GM12878 (cell line): Measurements from ENCODE around the gene RBMS3. TPM values are rescaled to one million over a fixed set of nuclear protein-coding genes. Genes with fewer than 3 reads are reported as not detected.

Source experiments
- ATAC-seq: fragments of 200-7000 bp; cut with Tn5 transposase; 3 replicates; pipeline ENCODE4 v1.9.1; 2020; ENCODE audit warnings: mild to moderate bottlenecking, moderate library complexity
- BruUV-seq: library from RNA; stranded (reverse); fragments of 400-500 nt; replicated peaks from 2 replicates; lab custom pipeline; 2021; lab: Mats Ljungman, UMichigan
- CTCF ChIA-PET: fragments of 300-600 bp; sonication (Branson Sonifier 250); formaldehyde crosslinking; extraction: SDS; loops from one replicate; lab custom pipeline; 2021; ENCODE audit warnings: inconsistent platforms; lab: Yijun Ruan, JAX
- POLR2A ChIA-PET: fragments of 350-600 bp; formaldehyde crosslinking; extraction: SDS; loops from one replicate; lab custom pipeline; 2021; ENCODE audit warnings: inconsistent platforms; lab: Charles Lee
- RAD21 ChIA-PET: fragments of 300-600 bp; sonication (Branson Sonifier 250); formaldehyde crosslinking; loops from one replicate; lab custom pipeline; 2023; ENCODE audit warnings: antibody characterized with exemption; ENCODE audit not compliant: unreplicated experiment; lab: Charles Lee
- SMC1A ChIA-PET: fragments of 300-600 bp; sonication (Branson Sonifier 250); formaldehyde crosslinking; loops from one replicate; lab custom pipeline; 2023; ENCODE audit not compliant: unreplicated experiment, uncharacterized antibody; lab: Charles Lee
- DNase-seq: peaks from one replicate; pipeline ENCODE4 v3.0.0-alpha.2; 2011; ENCODE audit warnings: low read depth, low spot score
- FAIRE-seq: peaks from 3 replicates; lab custom pipeline; 2011; peaks lifted over from hg19 to GRCh38; lab: Jason Lieb, UNC
- H2AFZ ChIP-seq: 2 replicates; pipeline ENCODE4 v1.6.0; 2011; ENCODE audit warnings: low read depth, low read length, control low read depth; ENCODE audit not compliant: control insufficient read depth
- H3K27ac ChIP-seq: 2 replicates; pipeline ENCODE4 v1.5.1; 2011; ENCODE audit warnings: control low read depth; ENCODE audit not compliant: control insufficient read depth, insufficient read depth
- H3K27me3 ChIP-seq, 2 experiments: replicated peaks in 1 of 2; 2 replicates each; pipeline versions ENCODE4 v1.6.0 to v1.6.1; 2011; ENCODE audit warnings: low read length in 1 of 2; ENCODE audit not compliant: control insufficient read depth in 2 of 2, insufficient read depth in 2 of 2
- H3K36me3 ChIP-seq, 2 experiments: 2 replicates each; pipeline ENCODE4 v1.5.1; 2011; ENCODE audit warnings: low read length in 1 of 2; ENCODE audit not compliant: control insufficient read depth in 2 of 2, insufficient read depth in 2 of 2
- H3K4me1 ChIP-seq: 2 replicates; pipeline ENCODE4 v1.6.1; 2011; ENCODE audit warnings: mild to moderate bottlenecking, low read length, moderate library complexity, mixed read lengths; ENCODE audit not compliant: control insufficient read depth, insufficient read depth
- H3K4me2 ChIP-seq: 2 replicates; pipeline ENCODE4 v1.6.0; 2011; ENCODE audit warnings: control low read depth; ENCODE audit not compliant: control insufficient read depth, insufficient read depth
- H3K4me3 ChIP-seq: fragments of 200-600 bp; sonication (generic); 2 replicates; pipeline ENCODE4 v1.5.1; 2016
- H3K79me2 ChIP-seq: 2 replicates; pipeline ENCODE4 v1.6.0; 2011; ENCODE audit warnings: low read length; ENCODE audit not compliant: control insufficient read depth, insufficient read depth
- H3K9ac ChIP-seq: 2 replicates; pipeline ENCODE4 v1.8.0; 2011; ENCODE audit warnings: low read length, control low read depth, mixed read lengths; ENCODE audit not compliant: control insufficient read depth, insufficient read depth
- H3K9me3 ChIP-seq: replicated peaks from 3 replicates; pipeline ENCODE4 v1.5.1; 2011; ENCODE audit warnings: mild to moderate bottlenecking, low read length; ENCODE audit not compliant: control insufficient read depth, insufficient read depth
- H4K20me1 ChIP-seq: 2 replicates; pipeline ENCODE4 v1.6.0; 2011; ENCODE audit not compliant: control insufficient read depth, insufficient read depth
- BCL11A ChIP-seq: IDR thresholded peaks from 2 replicates; pipeline ENCODE4 v1.6.1; 2011; ENCODE audit warnings: low read depth, low read length
- CEBPB ChIP-seq, 2 experiments: fragments of 150-350 bp in 1 of 2; IDR thresholded peaks; 2 replicates each; pipeline ENCODE4 v1.6.1; 2012 to 2014; ENCODE audit warnings: low read depth in 2 of 2, low read length in 2 of 2, borderline replicate concordance in 1 of 2, inconsistent platforms in 1 of 2
- CREB1 ChIP-seq: IDR thresholded peaks from 2 replicates; pipeline ENCODE4 v1.6.1; 2012; ENCODE audit warnings: low read depth, mild to moderate bottlenecking, inconsistent platforms
- CREM ChIP-seq: IDR thresholded peaks from 2 replicates; pipeline ENCODE4 v1.6.1; 2014; ENCODE audit warnings: antibody characterized with exemption, low read depth
- EGR1 ChIP-seq, 2 experiments: IDR thresholded peaks; 1 replicate in 1 of 2; 2 replicates in 1 of 2; pipeline ENCODE4 v1.6.1; 2011 to 2012; ENCODE audit warnings: low read depth in 2 of 2, low read length in 2 of 2, borderline replicate concordance in 1 of 2, mild to moderate bottlenecking in 1 of 2, moderate library complexity in 1 of 2
- IRF4 ChIP-seq: IDR thresholded peaks from 2 replicates; pipeline ENCODE4 v1.6.1; 2011; ENCODE audit warnings: low read depth, low read length
- IRF5 ChIP-seq: fragments of 450-650 bp; IDR thresholded peaks from 2 replicates; pipeline ENCODE4 v1.6.1; 2017; ENCODE audit warnings: borderline replicate concordance
- LARP7 ChIP-seq: fragments of 450-650 bp; IDR thresholded peaks from 2 replicates; pipeline ENCODE4 v1.6.1; 2017; ENCODE audit warnings: mild to moderate bottlenecking
- MTA3 ChIP-seq: IDR thresholded peaks from 2 replicates; pipeline ENCODE4 v1.6.1; 2012; ENCODE audit warnings: low read length, inconsistent platforms, borderline replicate concordance
- NR2F1 ChIP-seq: fragments of 450-650 bp; conservative IDR thresholded peaks from 2 replicates; pipeline ENCODE4 v1.6.1; 2017; ENCODE audit warnings: mild to moderate bottlenecking
- PAX5 ChIP-seq: IDR thresholded peaks from 2 replicates; pipeline ENCODE4 v1.6.1; 2011; ENCODE audit warnings: low read depth, low read length, borderline replicate concordance
- RBBP5 ChIP-seq: fragments of 200-600 bp; sonication (generic); conservative IDR thresholded peaks from 2 replicates; pipeline ENCODE4 v1.6.1; 2016
- SIN3A ChIP-seq: IDR thresholded peaks from 2 replicates; pipeline ENCODE4 v1.6.1; 2012; ENCODE audit warnings: low read depth, low read length, improper control_type of control experiment
- SPI1 ChIP-seq: IDR thresholded peaks from 2 replicates; pipeline ENCODE4 v1.6.1; 2011; ENCODE audit warnings: low read depth, mild to moderate bottlenecking, low read length, moderate library complexity, borderline replicate concordance; ENCODE audit not compliant: insufficient read depth
- SREBF2 ChIP-seq: IDR thresholded peaks from 2 replicates; pipeline ENCODE4 v1.6.1; 2012; ENCODE audit warnings: mild to moderate bottlenecking, low read length
- ZBED1 ChIP-seq: IDR thresholded peaks from 2 replicates; pipeline ENCODE4 v1.6.1; 2016; ENCODE audit warnings: borderline replicate concordance
- ZNF622 ChIP-seq: fragments of 450-650 bp; IDR thresholded peaks from 2 replicates; pipeline ENCODE4 v1.6.1; 2017; ENCODE audit warnings: mild to moderate bottlenecking, inconsistent platforms
- WGBS: methylation state at CpG from one replicate; pipeline ENCODE4 v1.1.6; 2016; ENCODE audit warnings: low lambda C conversion rate; ENCODE audit not compliant: insufficient replicate concordance, insufficient coverage; ENCODE audit errors: missing lambda C conversion rate; 5-methylcytosine and 5-hydroxymethylcytosine counted together
- in situ Hi-C: fragments of 300-500 bp; cut with MboI; formaldehyde crosslinking; loops from 9 replicates; pipeline ENCODE4 v1.14.3; 2018; ENCODE audit warnings: mixed read lengths
- intact Hi-C: fragments of 100-400 bp; cut with micrococcal nuclease; formaldehyde crosslinking; loops from one replicate; pipeline ENCODE4 v1.14.2; 2022; ENCODE audit not compliant: unreplicated experiment
- polyA plus RNA-seq, 11 experiments: library from polyadenylated mRNA; depleted of rRNA in 4 of 11; unstranded in 6 of 11; stranded (reverse) in 5 of 11; fragments of >200 nt; fragmentation: Nextera tagmentation in 4 of 11; fragmentation: Illumina TruSeq in 1 of 11; extraction: Ambion mirVana in 4 of 11; extraction: Trizol in 1 of 11; gene quantifications; 1 replicate in 1 of 11; 2 replicates in 10 of 11; pipeline versions ENCODE4 v1.2.1 to v1.2.3, GENCODE V29; 2011 to 2016; ENCODE audit warnings: inconsistent platforms in 2 of 11, missing spikeins in 2 of 11, low read depth in 1 of 11
- total RNA-seq, 4 experiments: library from RNA; depleted of rRNA in 3 of 4; stranded (reverse); fragments of >200 nt in 3 of 4; fragmentation: Illumina TruSeq in 1 of 4; extraction: Trizol in 1 of 4; gene quantifications; 2 replicates each; pipeline versions ENCODE4 v1.2.1 to v1.2.3, GENCODE V29; 2013 to 2021
- TF ChIP-seq, protein P1 (sequence below): fragments of 450-650 bp; formaldehyde crosslinking; IDR thresholded peaks from 2 replicates; pipeline ENCODE4 v1.4.0; 2022; ENCODE audit warnings: mild to moderate bottlenecking, moderate library complexity
- TF ChIP-seq, protein P2 (sequence below): IDR thresholded peaks from 2 replicates; pipeline ENCODE4 v1.6.1; 2011; ENCODE audit warnings: low read depth, mild to moderate bottlenecking, low read length, moderate library complexity, borderline replicate concordance; ENCODE audit errors: extremely low read depth
- TF ChIP-seq, protein P3 (sequence below): fragments of 150-350 bp; IDR thresholded peaks from 2 replicates; pipeline ENCODE4 v1.6.1; 2014; ENCODE audit warnings: mild to moderate bottlenecking, low read depth, low read length

Gene RBMS3
- total and polyA plus RNA-seq, 10 of the 15 experiments (the other 5 are each of a cell fraction or from before 2014, with no cell fraction given): 0.79 to 4.7 (median 3.1) TPM

- TF ChIP-seq SIN3A: no peak
- TF ChIP-seq, protein P1, sequence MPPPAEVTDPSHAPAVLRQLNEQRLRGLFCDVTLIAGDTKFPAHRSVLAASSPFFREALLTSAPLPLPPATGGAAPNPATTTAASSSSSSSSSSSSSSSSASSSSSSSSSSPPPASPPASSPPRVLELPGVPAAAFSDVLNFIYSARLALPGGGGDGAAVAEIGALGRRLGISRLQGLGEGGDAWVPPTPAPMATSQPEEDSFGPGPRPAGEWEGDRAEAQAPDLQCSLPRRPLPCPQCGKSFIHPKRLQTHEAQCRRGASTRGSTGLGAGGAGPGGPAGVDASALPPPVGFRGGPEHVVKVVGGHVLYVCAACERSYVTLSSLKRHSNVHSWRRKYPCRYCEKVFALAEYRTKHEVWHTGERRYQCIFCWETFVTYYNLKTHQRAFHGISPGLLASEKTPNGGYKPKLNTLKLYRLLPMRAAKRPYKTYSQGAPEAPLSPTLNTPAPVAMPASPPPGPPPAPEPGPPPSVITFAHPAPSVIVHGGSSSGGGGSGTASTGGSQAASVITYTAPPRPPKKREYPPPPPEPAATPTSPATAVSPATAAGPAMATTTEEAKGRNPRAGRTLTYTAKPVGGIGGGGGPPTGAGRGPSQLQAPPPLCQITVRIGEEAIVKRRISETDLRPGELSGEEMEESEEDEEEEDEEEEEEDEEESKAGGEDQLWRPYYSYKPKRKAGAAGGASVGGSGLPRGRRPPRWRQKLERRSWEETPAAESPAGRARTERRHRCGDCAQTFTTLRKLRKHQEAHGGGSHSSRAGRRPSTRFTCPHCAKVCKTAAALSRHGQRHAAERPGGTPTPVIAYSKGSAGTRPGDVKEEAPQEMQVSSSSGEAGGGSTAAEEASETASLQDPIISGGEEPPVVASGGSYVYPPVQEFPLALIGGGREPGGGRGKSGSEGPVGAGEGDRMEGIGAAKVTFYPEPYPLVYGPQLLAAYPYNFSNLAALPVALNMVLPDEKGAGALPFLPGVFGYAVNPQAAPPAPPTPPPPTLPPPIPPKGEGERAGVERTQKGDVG (CRISPR knock-in tag): no peak
- TF ChIP-seq CEBPB (IDR thresholded peaks at IDR 0.05; ENCODE audit: borderline replicate concordance in 1 of 2, low read depth in 2 of 2, low read length in 2 of 2): no peak
- no peak for TF ChIP-seq ZBED1
- TF ChIP-seq SREBF2: no peak
- TF ChIP-seq, protein P2, sequence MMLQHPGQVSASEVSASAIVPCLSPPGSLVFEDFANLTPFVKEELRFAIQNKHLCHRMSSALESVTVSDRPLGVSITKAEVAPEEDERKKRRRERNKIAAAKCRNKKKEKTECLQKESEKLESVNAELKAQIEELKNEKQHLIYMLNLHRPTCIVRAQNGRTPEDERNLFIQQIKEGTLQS: no peak
- no peak for TF ChIP-seq ZNF622
These were observed 415.4 kb downstream of the RBMS3 start (continued) for GRCh38 chr3:29696311-29696710.

DNA sequence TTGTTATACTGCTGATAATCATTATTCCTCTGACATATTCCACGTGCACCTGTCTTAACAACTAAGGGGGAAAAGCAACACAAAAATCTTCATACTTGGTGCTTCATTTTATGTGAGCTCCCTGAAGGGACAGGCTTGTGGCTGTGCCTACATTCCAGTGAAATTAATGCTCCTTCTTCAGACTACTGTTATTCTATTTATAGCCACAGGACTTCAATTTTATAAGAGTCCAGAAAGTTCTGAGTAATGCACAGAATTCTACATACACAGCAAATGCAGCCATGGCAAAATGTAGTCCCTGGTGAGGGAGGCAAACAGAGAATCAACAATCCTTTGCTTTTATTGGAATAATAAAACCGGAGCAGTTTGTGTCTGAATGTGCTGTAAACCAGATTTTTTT, 417.1 kb downstream of the RBMS3 start:
- CTCF ChIA-PET: no interaction called here
- no peak for TF ChIP-seq CREB1
- no peak for TF ChIP-seq NR2F1
- TF ChIP-seq MTA3: no peak
- TF ChIP-seq IRF5: no peak
- TF ChIP-seq LARP7: no peak
- TF ChIP-seq EGR1 (IDR thresholded peaks at IDR 0.05; ENCODE audit: borderline replicate concordance in 1 of 2, low read depth in 2 of 2, low read length in 2 of 2): no peak
- TF ChIP-seq IRF4: no peak
- no peak for TF ChIP-seq CEBPB (IDR thresholded peaks at IDR 0.05; ENCODE audit: borderline replicate concordance in 1 of 2, low read depth in 2 of 2, low read length in 2 of 2)
- no peak for TF ChIP-seq PAX5
- no peak for TF ChIP-seq BCL11A
- no peak for TF ChIP-seq RBBP5
- TF ChIP-seq CREM: no peak
- TF ChIP-seq, protein P3, sequence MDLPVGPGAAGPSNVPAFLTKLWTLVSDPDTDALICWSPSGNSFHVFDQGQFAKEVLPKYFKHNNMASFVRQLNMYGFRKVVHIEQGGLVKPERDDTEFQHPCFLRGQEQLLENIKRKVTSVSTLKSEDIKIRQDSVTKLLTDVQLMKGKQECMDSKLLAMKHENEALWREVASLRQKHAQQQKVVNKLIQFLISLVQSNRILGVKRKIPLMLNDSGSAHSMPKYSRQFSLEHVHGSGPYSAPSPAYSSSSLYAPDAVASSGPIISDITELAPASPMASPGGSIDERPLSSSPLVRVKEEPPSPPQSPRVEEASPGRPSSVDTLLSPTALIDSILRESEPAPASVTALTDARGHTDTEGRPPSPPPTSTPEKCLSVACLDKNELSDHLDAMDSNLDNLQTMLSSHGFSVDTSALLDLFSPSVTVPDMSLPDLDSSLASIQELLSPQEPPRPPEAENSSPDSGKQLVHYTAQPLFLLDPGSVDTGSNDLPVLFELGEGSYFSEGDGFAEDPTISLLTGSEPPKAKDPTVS: no peak
- TF ChIP-seq SPI1: no peak

More for the DNA sequence above, 417.1 kb downstream of the RBMS3 start:
- Histone ChIP-seq H3K4me2 (no peak overlapping the region), H3K4me1 (no peaks in the 10 kb centered on the region), H3K9ac (no peak overlapping the region), H3K27ac (no peak overlapping the region), H3K27me3 (no peaks in the 10 kb centered on the region), H3K36me3 (no peaks in the 10 kb centered on the region), H3K9me3 (no peaks in the 10 kb centered on the region; the same call in 2 of the 3 replicates), H3K79me2 (no peaks in the 10 kb centered on the region), H3K4me3 (no peak overlapping the region), H4K20me1 (no peaks in the 10 kb centered on the region), H2AFZ (no peak overlapping the region)
- 0% methylated on average over 2 of the region's 2 CpGs for whole genome bisulfite sequencing
- ChIA-PET SMC1A (interaction anchor here (2.3 kb wide), 1 partner anchor 9 kb away, joined by 5 read pairs; no protein-coding TSS in a partner anchor), POLR2A (no interaction called here), RAD21 (no interaction called here)
- no peak for DNase-seq
- intact Hi-C loops (no loop called here), in situ Hi-C loops (no loop called here)
- FAIRE-seq: no peak
- no TSS peak for BruUV-seq
- no peak for ATAC-seq
